ENCODE data around the gene AADAC.

GRCh38 chr3:151863611-151864010 lies 49.7 kb downstream of the AADAC start:
- TF ChIP-seq CTCF (IDR thresholded peaks at IDR 0.05), result no peak
- no peak for TF ChIP-seq POLR2A (IDR thresholded peaks at IDR 0.05)
